Ascending aorta (tissue), 2 donors: Measurements from ENCODE around the gene LAMB2. TPM values are rescaled to one million over a fixed set of nuclear protein-coding genes. Genes with fewer than 3 reads are reported as not detected.

ENCODE experiments used
- DNase-seq, 2 donors: peaks; one replicate each; pipeline ENCODE4 v3.0.0-alpha.2; 2019; ENCODE audit warnings: low spot score in 2 of 2
- H3K27ac ChIP-seq, 2 donors: fragments of 200-600 bp; sonication (generic); one replicate each; pipeline ENCODE4 v1.5.1; 2016 to 2017; ENCODE audit warnings: mild to moderate bottlenecking in 1 of 2
- H3K27me3 ChIP-seq: fragments of 200-600 bp; sonication (generic); one replicate; pipeline ENCODE4 v1.5.1; 2017
- H3K36me3 ChIP-seq, 2 donors: fragments of 200-600 bp; sonication (generic); one replicate each; pipeline ENCODE4 v1.5.1; 2016
- H3K4me1 ChIP-seq, 2 donors: fragments of 200-600 bp; sonication (generic); one replicate each; pipeline ENCODE4 v1.5.1; 2016 to 2017; ENCODE audit warnings: mild to moderate bottlenecking in 1 of 2
- H3K4me3 ChIP-seq, 2 donors: fragments of 200-600 bp; sonication (generic); one replicate each; pipeline ENCODE4 v1.5.1; 2016 to 2017; ENCODE audit warnings: mild to moderate bottlenecking in 1 of 2
- H3K9me3 ChIP-seq, 2 donors: fragments of 200-600 bp; sonication (generic); one replicate each; pipeline ENCODE4 v1.5.1; 2016
- CTCF ChIP-seq, 3 experiments: fragments of 200-600 bp in 2 of 3; fragments of 450-650 bp in 1 of 3; sonication (generic) in 2 of 3; IDR thresholded peaks; one replicate each; pipeline ENCODE4 v1.5.1; 2016 to 2019; ENCODE audit warnings: antibody characterized with exemption in 3 of 3, mild to moderate bottlenecking in 1 of 3, moderate library complexity in 1 of 3
- intact Hi-C: fragments of 100-400 bp; cut with DNase I; formaldehyde crosslinking; loops from one replicate; pipeline ENCODE4 v1.15.1; 2023
- total RNA-seq: library from RNA; depleted of rRNA; stranded (reverse); fragments of >200 nt; gene quantifications from one replicate; pipeline ENCODE4 v1.1.0, GENCODE V29; 2016

LAMB2 gene
- total RNA-seq, 1 donor from 2014 or later: 1,772 TPM

GRCh38 chr3:49174397-49174985, 41.6 kb upstream of the LAMB2 start:
- Histone ChIP-seq H3K9me3 (no peaks in the 10 kb centered on the region), H3K4me1 (peaks cover 18 to 30% of the 10 kb centered on the region in 2 donors)

GRCh38 chr3:49173792-49174170, 40.9 kb upstream of the LAMB2 start:
- Histone ChIP-seq H3K27ac (peak overlapping the region; percentile 82 to 92), H3K9me3 (no peaks in the 10 kb centered on the region), H3K4me1 (peaks cover 18 to 30% of the 10 kb centered on the region in 2 donors), H3K4me3 (peak overlapping the region; percentile 70 to 75), H3K27me3 (no peaks in the 10 kb centered on the region), H3K36me3 (peaks cover 12 to 13% of the 10 kb centered on the region in 2 donors)
- intact Hi-C loops: loop anchor here (2.0 kb wide), 1 partner anchor 25 kb away; a partner anchor contains a TSS
- no peak for DNase-seq
- no peak for TF ChIP-seq CTCF (IDR thresholded peaks at IDR 0.05)

More at GRCh38 chr3:49174397-49174985, 41.6 kb upstream of the LAMB2 start:
- intact Hi-C loops: no loop called here
- no peak for TF ChIP-seq CTCF (IDR thresholded peaks at IDR 0.05)
- Histone ChIP-seq H3K27me3 (no peaks in the 10 kb centered on the region), H3K27ac (peak overlapping the region; percentile 82 to 92), H3K4me3 (peak overlapping the region in 1 of 2 donors; percentile 75), H3K36me3 (peaks cover 12 to 13% of the 10 kb centered on the region in 2 donors)
- DNase-seq: no peak

- H3K4me3 ChIP-seq: peak overlapping the region; percentile 70 to 75
- no peak for DNase-seq
- peak overlapping the region; percentile 82 to 92 for H3K27ac ChIP-seq
- intact Hi-C loops: loop anchor here (2.0 kb wide), 1 partner anchor 26 kb away; a partner anchor contains a TSS
- peaks cover 12 to 13% of the 10 kb centered on the region in 2 donors for H3K36me3 ChIP-seq
- H3K27me3 ChIP-seq: no peaks in the 10 kb centered on the region
- peaks cover 18 to 30% of the 10 kb centered on the region in 2 donors for H3K4me1 ChIP-seq
- H3K9me3 ChIP-seq: no peaks in the 10 kb centered on the region
- TF ChIP-seq CTCF (IDR thresholded peaks at IDR 0.05): no peak
Observed at GRCh38 chr3:49173116-49173791, 40.4 kb upstream of the LAMB2 start.

- peaks cover 12 to 13% of the 10 kb centered on the region in 2 donors for H3K36me3 ChIP-seq
- no peaks in the 10 kb centered on the region for H3K9me3 ChIP-seq
- intact Hi-C loops: loop anchor here (2.0 kb wide), 1 partner anchor 26 kb away; a partner anchor contains a TSS
- no peak for TF ChIP-seq CTCF (IDR thresholded peaks at IDR 0.05)
- peak overlapping the region; percentile 82 to 92 for H3K27ac ChIP-seq
- H3K4me3 ChIP-seq: peak overlapping the region; percentile 70 to 75
- DNase-seq: no peak
- peaks cover 18 to 30% of the 10 kb centered on the region in 2 donors for H3K4me1 ChIP-seq
- no peaks in the 10 kb centered on the region for H3K27me3 ChIP-seq
Observed at GRCh38 chr3:49172551-49173041, 39.7 kb upstream of the LAMB2 start.

GRCh38 chr3:49171775-49172500, 39.1 kb upstream of the LAMB2 start:
- Histone ChIP-seq H3K27ac (peak overlapping the region; percentile 82 to 92), H3K9me3 (no peaks in the 10 kb centered on the region), H3K27me3 (no peaks in the 10 kb centered on the region), H3K36me3 (peaks cover 12 to 13% of the 10 kb centered on the region in 2 donors), H3K4me3 (peak overlapping the region; percentile 70 to 75), H3K4me1 (peaks cover 18 to 30% of the 10 kb centered on the region in 2 donors)
- no peak for DNase-seq
- intact Hi-C loops: loop anchor here (1.0 to 2.0 kb wide), 5 partner anchors 27 to 298 kb away; partner anchors contain the start of genes C3orf62, DAG1 and LAMB2
- TF ChIP-seq CTCF (IDR thresholded peaks at IDR 0.05): no peak
